HG03045 (cell line): ENCODE results near the gene PIPOX.

Experiments used
- ATAC-seq: cut with Tn5 transposase; IDR thresholded peaks from one replicate; pipeline ENCODE4 v1.9.1; 2021; ENCODE audit warnings: mild to moderate bottlenecking, moderate library complexity; ENCODE audit not compliant: unreplicated experiment

The PIPOX gene

DNA sequence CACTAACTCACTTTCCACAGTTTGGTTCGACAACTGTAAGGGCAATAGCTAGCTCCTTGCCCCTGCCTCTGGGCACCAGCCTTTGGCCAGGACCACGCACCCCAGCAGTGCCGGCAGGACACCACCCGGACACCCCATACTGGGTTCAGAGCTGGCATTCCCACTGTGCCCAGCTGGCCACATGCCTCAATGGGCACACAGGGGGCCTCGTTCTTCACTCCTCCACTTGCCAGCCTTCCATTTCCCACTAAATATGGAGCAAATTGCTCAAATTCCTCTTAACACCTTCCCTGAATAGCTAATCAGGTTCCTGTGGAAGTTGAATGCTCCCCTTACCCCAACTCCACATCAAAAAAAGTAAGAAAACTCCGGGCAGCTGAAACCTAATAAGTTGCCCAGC, 52.5 kb downstream of the PIPOX start:
- no peak for ATAC-seq

DNA sequence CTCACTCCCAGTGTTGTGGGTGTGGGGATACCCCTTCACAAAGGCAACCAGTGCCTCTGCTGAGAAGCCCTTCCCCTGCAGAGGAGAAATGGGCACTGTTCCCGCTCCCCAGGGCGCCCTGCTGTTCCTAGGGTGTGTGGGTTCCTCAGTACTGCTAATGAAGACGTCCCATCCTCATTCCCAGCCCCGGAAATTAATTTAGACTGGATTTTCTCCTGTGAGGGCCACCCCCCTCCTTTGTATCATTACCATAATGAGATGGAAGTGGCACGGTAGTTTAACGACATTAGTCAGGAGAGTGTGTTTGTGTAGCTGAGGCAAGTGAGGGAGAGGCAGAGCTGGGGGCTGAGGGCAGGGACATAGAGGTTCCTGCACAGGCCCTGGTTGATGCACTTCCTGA, 53.2 kb downstream of the PIPOX start:
- no peak for ATAC-seq

DNA sequence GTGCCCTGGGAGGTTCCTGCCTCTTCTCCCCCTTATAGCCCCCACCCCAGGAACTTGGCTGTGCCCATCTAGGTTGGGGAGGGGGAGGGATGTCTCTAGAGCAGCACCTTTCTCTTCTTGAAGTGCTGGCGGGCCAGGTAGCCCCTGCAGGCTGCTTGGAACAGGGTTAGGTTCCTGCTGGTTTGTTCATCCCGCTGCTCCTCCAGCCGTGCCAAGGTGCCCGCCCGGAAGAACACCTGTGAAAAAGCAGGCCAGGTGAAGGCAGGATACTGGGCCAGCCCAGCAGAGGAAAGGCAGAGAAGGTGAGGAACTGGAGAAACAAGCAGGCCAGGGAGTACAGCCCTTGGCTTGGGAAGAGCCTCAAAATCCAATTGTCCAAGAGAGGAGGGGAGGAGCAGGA, 56.6 kb downstream of the PIPOX start:
- no peak for ATAC-seq

DNA sequence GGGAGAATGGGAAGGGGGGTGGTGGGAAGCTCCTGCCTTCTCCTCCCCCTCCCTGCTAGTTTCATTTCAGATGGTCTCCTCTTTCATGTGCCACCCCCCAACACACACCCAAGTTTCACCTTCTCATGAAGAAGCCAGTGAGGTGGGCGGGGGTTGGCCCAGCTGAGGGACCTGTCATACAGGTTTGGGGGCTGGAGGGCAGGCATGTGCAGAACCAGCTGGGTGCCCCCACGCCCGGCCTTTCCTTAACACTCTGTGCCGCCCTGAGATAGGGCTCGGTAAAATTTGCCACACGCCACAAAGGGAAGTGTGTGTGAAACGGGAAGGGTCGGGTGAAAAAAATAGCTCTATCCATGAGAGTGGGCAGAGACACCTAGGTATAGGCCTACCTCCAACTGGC, 57.4 kb downstream of the PIPOX start:
- ATAC-seq = no peak

DNA sequence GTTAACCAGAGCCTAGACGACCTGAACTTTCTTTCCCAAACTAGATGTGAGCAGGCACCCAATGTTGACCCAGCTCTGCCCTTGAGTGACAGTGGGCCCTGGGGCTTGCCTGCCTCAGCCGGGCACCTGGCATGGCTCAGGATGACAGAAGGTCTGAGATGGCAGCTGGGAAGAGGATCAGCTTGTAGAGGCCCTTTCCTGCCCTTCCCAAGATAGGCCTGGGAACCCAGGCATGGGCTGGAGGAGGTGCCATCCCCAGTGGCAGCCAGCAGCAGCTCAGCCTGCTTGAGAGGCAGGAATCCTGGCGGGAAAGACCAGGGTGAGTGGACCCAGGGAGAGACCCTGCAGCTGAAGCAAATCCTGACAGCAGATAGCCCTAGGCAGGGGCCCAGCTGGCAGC, 59.1 kb downstream of the PIPOX start:
- ATAC-seq = no peak

DNA sequence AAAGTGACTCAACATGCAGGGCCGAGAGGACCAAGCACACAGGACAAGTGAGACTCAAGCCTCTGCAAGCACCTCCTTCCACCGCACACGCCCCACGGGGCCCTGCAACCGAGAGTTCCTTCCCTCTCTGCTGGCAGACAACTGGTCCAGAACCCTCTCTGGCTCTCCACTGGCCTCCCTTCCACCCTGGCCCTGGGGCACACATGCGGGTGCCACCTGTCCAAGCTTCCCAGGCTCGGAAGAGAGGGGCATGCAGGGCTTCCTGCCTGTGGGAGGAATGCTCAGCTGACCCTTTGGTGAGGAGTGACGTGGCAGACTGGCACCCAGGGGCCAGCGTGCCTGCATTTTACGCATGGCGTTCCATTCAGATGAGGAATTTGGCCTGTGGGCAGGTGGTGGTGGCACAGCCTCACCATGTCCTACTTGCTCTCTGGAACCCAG, 59.8 kb downstream of the PIPOX start:
- no peak for ATAC-seq

DNA sequence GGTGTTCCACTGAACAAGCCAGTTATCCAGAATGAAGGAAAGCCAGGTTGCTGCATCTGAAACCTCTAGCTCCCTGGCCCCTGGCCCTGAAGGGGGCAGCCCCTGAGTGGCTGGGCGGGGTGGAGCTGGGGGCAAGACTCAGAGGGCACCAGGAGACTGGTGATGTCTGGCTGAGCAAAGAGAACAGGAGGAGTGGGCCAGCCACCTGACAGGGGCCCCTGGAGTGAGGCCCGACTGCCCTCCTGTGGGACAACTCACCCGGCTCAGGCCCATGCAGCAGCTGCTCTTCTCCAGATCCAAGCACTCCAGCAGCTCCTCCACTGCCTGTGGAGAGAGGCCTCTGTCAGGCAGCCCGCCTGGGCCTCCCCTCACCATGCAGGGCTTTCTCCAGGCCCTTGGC, 60.4 kb downstream of the PIPOX start:
- no peak for ATAC-seq
